OCI-LY3 (cell line): Measurements from ENCODE around the gene PNPLA7.

Source experiments
- H2AFZ ChIP-seq: fragments of 200-600, 300-600 bp; shearing (Covaris generic); 2 replicates; pipeline ENCODE4 v1.6.0; 2014; ENCODE audit warnings: antibody characterized with exemption, low read depth, low read length
- H3K27ac ChIP-seq: fragments of 200-600, 300-600 bp; sonication (generic); 2 replicates; pipeline ENCODE4 v1.5.1; 2014; ENCODE audit warnings: mild to moderate bottlenecking, low read length, moderate library complexity, mixed read lengths
- H3K27me3 ChIP-seq: fragments of 200-600, 300-600 bp; sonication (generic); 2 replicates; pipeline ENCODE4 v1.6.1; 2014; ENCODE audit warnings: low read depth, low read length, mixed read lengths
- H3K36me3 ChIP-seq: fragments of 200-600, 300-600 bp; sonication (generic); replicated peaks from 2 replicates; pipeline ENCODE3; 2014; ENCODE audit warnings: low read depth, low read length, mixed read lengths
- H3K4me1 ChIP-seq: fragments of 300-600, 200-600 bp; sonication (generic); 2 replicates; pipeline ENCODE4 v1.6.1; 2014; ENCODE audit warnings: low read length, mixed read lengths
- H3K4me2 ChIP-seq: fragments of 200-600, 300-600 bp; sonication (generic); 2 replicates; pipeline ENCODE4 v1.6.1; 2014; ENCODE audit warnings: low read length, mixed read lengths
- H3K4me3 ChIP-seq: fragments of 300-600, 200-600 bp; sonication (generic); 2 replicates; pipeline ENCODE4 v1.5.1; 2014; ENCODE audit warnings: antibody characterized with exemption, mild to moderate bottlenecking, low read length, moderate library complexity
- H3K79me2 ChIP-seq: fragments of 300-600, 200-600 bp; shearing (Covaris generic); 2 replicates; pipeline ENCODE4 v1.6.1; 2014; ENCODE audit warnings: mild to moderate bottlenecking, low read length, mixed read lengths
- H3K9ac ChIP-seq: fragments of 300-600, 200-600 bp; shearing (Covaris generic); 2 replicates; pipeline ENCODE4 v1.6.0; 2014; ENCODE audit warnings: mild to moderate bottlenecking, low read length, moderate library complexity
- H3K9me3 ChIP-seq: fragments of 200-600, 300-600 bp; shearing (Covaris generic); 2 replicates; pipeline ENCODE4 v1.6.1; 2014; ENCODE audit warnings: low read length, mixed read lengths; ENCODE audit not compliant: insufficient read depth
- H4K20me1 ChIP-seq: fragments of 200-600, 300-600 bp; sonication (generic); 2 replicates; pipeline ENCODE4 v1.6.1; 2016; ENCODE audit warnings: low read length, mixed read lengths; ENCODE audit not compliant: insufficient read depth
- CTCF ChIP-seq: fragments of 200-600, 300-600 bp; sonication (generic); IDR thresholded peaks from 2 replicates; pipeline ENCODE4 v1.5.1; 2014; ENCODE audit warnings: antibody characterized with exemption, low read length, low read depth
- EZH2phosphoT487 ChIP-seq: fragments of 200-600 bp; shearing (Covaris generic); IDR thresholded peaks from 2 replicates; pipeline ENCODE4 v1.6.1; 2018; ENCODE audit warnings: antibody characterized with exemption, mixed run types, low read depth

Gene PNPLA7

GRCh38 chr9:137506274-137506673 lies 43.9 kb downstream of the PNPLA7 start:
- no peaks in the 10 kb centered on the region for H4K20me1 ChIP-seq
- no peaks in the 10 kb centered on the region for H3K4me1 ChIP-seq
- H3K27me3 ChIP-seq = no peaks in the 10 kb centered on the region
- H3K4me2 ChIP-seq = no peak overlapping the region
- H3K27ac ChIP-seq = no peak overlapping the region
- TF ChIP-seq CTCF (no peak), EZH2phosphoT487 (no peak)
- no peaks in the 10 kb centered on the region for H3K9me3 ChIP-seq
- H3K4me3 ChIP-seq = no peak overlapping the region
- no peak overlapping the region for H3K9ac ChIP-seq
- H3K79me2 ChIP-seq = no peaks in the 10 kb centered on the region
- H2AFZ ChIP-seq = no peak overlapping the region
- H3K36me3 ChIP-seq = no peaks in the 10 kb centered on the region

GRCh38 chr9:137505421-137506140 lies 44.6 kb downstream of the PNPLA7 start:
- Histone ChIP-seq H3K9me3 (no peaks in the 10 kb centered on the region), H3K9ac (no peak overlapping the region), H3K4me2 (no peak overlapping the region), H3K27me3 (no peaks in the 10 kb centered on the region), H3K79me2 (no peaks in the 10 kb centered on the region), H2AFZ (no peak overlapping the region), H3K4me3 (no peak overlapping the region), H3K4me1 (no peaks in the 10 kb centered on the region), H4K20me1 (no peaks in the 10 kb centered on the region), H3K27ac (no peak overlapping the region), H3K36me3 (no peaks in the 10 kb centered on the region)
- TF ChIP-seq CTCF (no peak), EZH2phosphoT487 (no peak)

GRCh38 chr9:137504432-137504777 lies 45.8 kb downstream of the PNPLA7 start:
- Histone ChIP-seq H3K27ac (no peak overlapping the region), H3K27me3 (no peaks in the 10 kb centered on the region), H3K9me3 (no peaks in the 10 kb centered on the region), H3K9ac (no peak overlapping the region), H2AFZ (no peak overlapping the region), H3K79me2 (no peaks in the 10 kb centered on the region), H3K4me2 (no peak overlapping the region), H3K36me3 (no peaks in the 10 kb centered on the region), H4K20me1 (no peaks in the 10 kb centered on the region), H3K4me3 (no peak overlapping the region), H3K4me1 (no peaks in the 10 kb centered on the region)
- no peak for TF ChIP-seq CTCF
- TF ChIP-seq EZH2phosphoT487 = no peak

GRCh38 chr9:137502008-137502911 lies 47.9 kb downstream of the PNPLA7 start:
- Histone ChIP-seq H3K27me3 (no peaks in the 10 kb centered on the region), H3K9ac (no peak overlapping the region), H3K79me2 (no peaks in the 10 kb centered on the region), H2AFZ (no peak overlapping the region), H3K4me1 (no peaks in the 10 kb centered on the region), H3K27ac (no peak overlapping the region), H3K4me3 (no peak overlapping the region), H3K4me2 (no peak overlapping the region), H3K36me3 (no peaks in the 10 kb centered on the region), H3K9me3 (no peaks in the 10 kb centered on the region), H4K20me1 (no peaks in the 10 kb centered on the region)
- no peak for TF ChIP-seq EZH2phosphoT487
- no peak for TF ChIP-seq CTCF
